Measurements from ENCODE around the gene PPP1R2.

PPP1R2 gene

GRCh38 chr3:195565716-195566115, 22.6 kb upstream of the PPP1R2 start:
- DNase-seq: no peak

- no peak for DNase-seq
Observed at GRCh38 chr3:195563317-195563716, 20.2 kb upstream of the PPP1R2 start.

GRCh38 chr3:195559723-195560409, 16.7 kb upstream of the PPP1R2 start:
- no peak for DNase-seq

- no peak for DNase-seq
Observed at GRCh38 chr3:195558602-195559001, 15.5 kb upstream of the PPP1R2 start.

GRCh38 chr3:195557322-195557721, 14.2 kb upstream of the PPP1R2 start:
- DNase-seq: no peak

- no peak for DNase-seq
Observed at GRCh38 chr3:195556390-195556789, 13.3 kb upstream of the PPP1R2 start.

GRCh38 chr3:195555110-195555509, 12.0 kb upstream of the PPP1R2 start:
- DNase-seq: no peak

- DNase-seq: no peak
Observed at GRCh38 chr3:195554458-195554857, 11.3 kb upstream of the PPP1R2 start.

GRCh38 chr3:195553268-195553667, 10.1 kb upstream of the PPP1R2 start:
- DNase-seq: no peak

- DNase-seq: no peak
Observed at GRCh38 chr3:195551381-195551978, 8.4 kb upstream of the PPP1R2 start.

GRCh38 chr3:195550723-195551122, 7.6 kb upstream of the PPP1R2 start:
- DNase-seq: no peak

- peak; percentile 75 for DNase-seq
Observed at GRCh38 chr3:195549931-195550519, 6.9 kb upstream of the PPP1R2 start.

GRCh38 chr3:195548987-195549386, 5.9 kb upstream of the PPP1R2 start:
- DNase-seq: no peak

- no peak for DNase-seq
Observed at GRCh38 chr3:195548501-195548900, 5.4 kb upstream of the PPP1R2 start.

- no peak for DNase-seq
Observed at GRCh38 chr3:195548006-195548405, 4.9 kb upstream of the PPP1R2 start.

- DNase-seq: no peak
Observed at GRCh38 chr3:195546130-195546560, 3.0 kb upstream of the PPP1R2 start.

GRCh38 chr3:195544634-195545033, 1.5 kb upstream of the PPP1R2 start:
- DNase-seq: no peak

- no peak for DNase-seq
Observed at GRCh38 chr3:195544230-195544536, 1.1 kb upstream of the PPP1R2 start.

- no peak for DNase-seq
Observed at GRCh38 chr3:195543500-195544229, 540 bp upstream of the PPP1R2 start.

GRCh38 chr3:195542316-195542697, 818 bp downstream of the PPP1R2 start:
- no peak for DNase-seq

GRCh38 chr3:195540511-195540910, 2.6 kb downstream of the PPP1R2 start:
- DNase-seq: no peak

- no peak for DNase-seq
Observed at GRCh38 chr3:195540027-195540426, 3.1 kb downstream of the PPP1R2 start.

GRCh38 chr3:195539479-195539878, 3.6 kb downstream of the PPP1R2 start:
- DNase-seq: no peak

GRCh38 chr3:195537995-195538394, 5.1 kb downstream of the PPP1R2 start:
- no peak for DNase-seq

Measured in T-helper 9 cell (primary cell).